WTC11 (cell line): Measurements from ENCODE around the gene OLFM3. TPM values are rescaled to one million over a fixed set of nuclear protein-coding genes. Genes with fewer than 3 reads are reported as not detected.

ENCODE experiments used
- ATAC-seq: fragments of 200-7000 bp; cut with Tn5 transposase; 2 replicates; pipeline ENCODE4 v1.10.0; 2021; ENCODE audit warnings: mild to moderate bottlenecking, moderate library complexity
- CTCF ChIA-PET: fragments of 300-600 bp; sonication (Branson Sonifier 250); formaldehyde crosslinking; loops from one replicate; lab custom pipeline; 2021; ENCODE audit warnings: antibody characterized with exemption; lab: Charles Lee
- POLR2A ChIA-PET: fragments of 350-600 bp; sonication (Branson Sonifier 250); formaldehyde crosslinking; loops from one replicate; lab custom pipeline; 2021; ENCODE audit warnings: antibody characterized with exemption; lab: Charles Lee
- DNase-seq: peaks from one replicate; pipeline ENCODE4 v3.0.0; 2021; ENCODE audit warnings: low spot score
- H3K27ac Mint-ChIP-seq: 2 replicates; pipeline ENCODE4 v1.8.0; 2021; ENCODE audit warnings: mixed read lengths
- H3K27me3 Mint-ChIP-seq: 2 replicates; pipeline ENCODE4 v1.8.0; 2021; ENCODE audit warnings: low read depth, mild to moderate bottlenecking, moderate library complexity, mixed read lengths
- H3K36me3 Mint-ChIP-seq: 2 replicates; pipeline ENCODE4 v1.8.0; 2021; ENCODE audit warnings: mixed read lengths
- H3K4me1 Mint-ChIP-seq: 2 replicates; pipeline ENCODE4 v1.8.0; 2022; ENCODE audit warnings: mixed read lengths
- H3K4me3 Mint-ChIP-seq: 2 replicates; pipeline ENCODE4 v1.8.0; 2021; ENCODE audit warnings: mild to moderate bottlenecking, moderate library complexity, mixed read lengths
- H3K9me3 Mint-ChIP-seq: 2 replicates; pipeline ENCODE4 v1.8.0; 2021; ENCODE audit warnings: mixed read lengths
- AFF4 ChIP-seq: sonication (generic); formaldehyde crosslinking; IDR thresholded peaks from 2 replicates; pipeline ENCODE4 v1.8.1; 2023; ENCODE audit warnings: mild to moderate bottlenecking, missing genetic modification reagents, borderline replicate concordance
- ATF1 ChIP-seq: sonication (generic); formaldehyde crosslinking; IDR thresholded peaks from 2 replicates; pipeline ENCODE4 v1.8.1; 2023; ENCODE audit warnings: mild to moderate bottlenecking, moderate library complexity, missing genetic modification reagents
- ATF3 ChIP-seq: sonication (generic); formaldehyde crosslinking; conservative IDR thresholded peaks from 2 replicates; pipeline ENCODE4 v1.8.1; 2022; ENCODE audit warnings: mild to moderate bottlenecking, missing genetic modification reagents
- CBFB ChIP-seq: sonication (generic); formaldehyde crosslinking; IDR thresholded peaks from 2 replicates; pipeline ENCODE4 v1.8.1; 2022; ENCODE audit warnings: mild to moderate bottlenecking, low read depth, missing genetic modification reagents
- FOXP4 ChIP-seq: sonication (generic); formaldehyde crosslinking; IDR thresholded peaks from 2 replicates; pipeline ENCODE4 v1.8.0; 2022; ENCODE audit warnings: mild to moderate bottlenecking, missing genetic modification reagents
- GTF2I ChIP-seq: fragments of 250-450 bp; sonication (Bioruptor Pico); conservative IDR thresholded peaks from 2 replicates; pipeline ENCODE4 v1.4.0; 2021; ENCODE audit warnings: mild to moderate bottlenecking
- HMGA2 ChIP-seq: fragments of 250-450 bp; sonication (Bioruptor Pico); IDR thresholded peaks from 2 replicates; pipeline ENCODE4 v1.4.0; 2021; ENCODE audit warnings: mild to moderate bottlenecking, moderate library complexity
- HMGXB4 ChIP-seq: sonication (generic); formaldehyde crosslinking; IDR thresholded peaks from 2 replicates; pipeline ENCODE4 v1.8.1; 2023; ENCODE audit warnings: mild to moderate bottlenecking, moderate library complexity, missing genetic modification reagents
- IRF1 ChIP-seq: sonication (generic); formaldehyde crosslinking; IDR thresholded peaks from 2 replicates; pipeline ENCODE4 v1.8.0; 2023; ENCODE audit warnings: missing genetic modification reagents
- IRF2 ChIP-seq: sonication (generic); formaldehyde crosslinking; IDR thresholded peaks from 2 replicates; pipeline ENCODE4 v1.8.0; 2022; ENCODE audit warnings: low read depth, missing genetic modification reagents, borderline replicate concordance
- KAT7 ChIP-seq: sonication (generic); formaldehyde crosslinking; IDR thresholded peaks from 2 replicates; pipeline ENCODE4 v1.8.1; 2023; ENCODE audit warnings: missing genetic modification reagents, mild to moderate bottlenecking, borderline replicate concordance
- NFATC4 ChIP-seq: fragments of 250-450 bp; sonication (Bioruptor Pico); IDR thresholded peaks from 2 replicates; pipeline ENCODE4 v1.9.0; 2021; ENCODE audit warnings: mild to moderate bottlenecking
- NFYB ChIP-seq: sonication (generic); formaldehyde crosslinking; conservative IDR thresholded peaks from 2 replicates; pipeline ENCODE4 v1.8.0; 2022; ENCODE audit warnings: low read depth, missing genetic modification reagents
- PRRX2 ChIP-seq: fragments of 250-450 bp; sonication (Bioruptor Pico); IDR thresholded peaks from 2 replicates; pipeline ENCODE4 v1.8.0; 2021; ENCODE audit warnings: mild to moderate bottlenecking
- RORB ChIP-seq: fragments of 250-450 bp; sonication (Bioruptor Pico); IDR thresholded peaks from 2 replicates; pipeline ENCODE4 v1.9.0; 2021; ENCODE audit warnings: mild to moderate bottlenecking
- SP1 ChIP-seq: sonication (generic); formaldehyde crosslinking; conservative IDR thresholded peaks from 2 replicates; pipeline ENCODE4 v1.8.1; 2022; ENCODE audit warnings: missing genetic modification reagents
- TEAD4 ChIP-seq: sonication (generic); formaldehyde crosslinking; IDR thresholded peaks from 2 replicates; pipeline ENCODE4 v1.8.0; 2022; ENCODE audit warnings: mild to moderate bottlenecking, missing genetic modification reagents
- USF2 ChIP-seq: sonication (generic); formaldehyde crosslinking; IDR thresholded peaks from 2 replicates; pipeline ENCODE4 v1.8.1; 2023; ENCODE audit warnings: mild to moderate bottlenecking, missing genetic modification reagents, moderate library complexity
- ZBTB43 ChIP-seq: sonication (generic); formaldehyde crosslinking; IDR thresholded peaks from 2 replicates; pipeline ENCODE4 v1.8.1; 2023; ENCODE audit warnings: mild to moderate bottlenecking, missing genetic modification reagents
- ZNF317 ChIP-seq: sonication (generic); formaldehyde crosslinking; IDR thresholded peaks from 2 replicates; pipeline ENCODE4 v1.8.1; 2023; ENCODE audit warnings: low read depth, mild to moderate bottlenecking, moderate library complexity, missing genetic modification reagents, borderline replicate concordance
- total RNA-seq: library from RNA; stranded (reverse); gene quantifications from 3 replicates; pipeline ENCODE4 v1.2.3, GENCODE V29; 2021

OLFM3 gene
- total RNA-seq, 1 experiment from 2014 or later = 0.37 TPM

- TF ChIP-seq NFATC4 (CRISPR knock-in tag) = no peak
- TF ChIP-seq AFF4 = no peak
- no peak for TF ChIP-seq IRF2 (CRISPR knock-in tag)
- TF ChIP-seq HMGA2 = no peak
- TF ChIP-seq ATF3 (CRISPR knock-in tag) = no peak
- no peak for TF ChIP-seq TEAD4
- TF ChIP-seq IRF1 (CRISPR knock-in tag) = no peak
- TF ChIP-seq ATF1 (CRISPR knock-in tag) = no peak
- TF ChIP-seq FOXP4 (CRISPR knock-in tag) = no peak
- TF ChIP-seq GTF2I (CRISPR knock-in tag) = no peak
Observed at GRCh38 chr1:101915597-101915996, 81.1 kb downstream of the OLFM3 start (continued).

GRCh38 chr1:101914473-101915242, 82.1 kb downstream of the OLFM3 start:
- Mint-ChIP-seq H3K27me3 (0 out of 2 replicates have a peak, but pooled peaks cover under 1% of the 10 kb centered on the region), H3K4me1 (no peaks in the 10 kb centered on the region), H3K27ac (no peak overlapping the region), H3K4me3 (no peak overlapping the region), H3K9me3 (no peaks in the 10 kb centered on the region), H3K36me3 (no peaks in the 10 kb centered on the region)
- CTCF ChIA-PET = no interaction called here
- ATAC-seq = no peak
- POLR2A ChIA-PET = no interaction called here
- no peak for DNase-seq
- TF ChIP-seq PRRX2 (CRISPR knock-in tag) (no peak), KAT7 (CRISPR knock-in tag) (no peak), ZBTB43 (no peak), ZNF317 (CRISPR knock-in tag) (no peak), CBFB (CRISPR knock-in tag) (no peak), NFYB (CRISPR knock-in tag) (no peak), FOXP4 (CRISPR knock-in tag) (no peak), RORB (CRISPR knock-in tag) (no peak), HMGXB4 (CRISPR knock-in tag) (no peak), NFATC4 (CRISPR knock-in tag) (no peak), USF2 (CRISPR knock-in tag) (no peak), SP1 (CRISPR knock-in tag) (no peak)
